HPDE6-E6E7 (cell line): Measurements from ENCODE around the gene GSTA3.
"Not testable (repeated sequence)": the region's sequence is repeated elsewhere in the genome, so short reads cannot be mapped to it uniquely, and the experiment has no call there.

Experiments used
- DNase-seq: peaks from one replicate; pipeline ENCODE4 v3.0.0; 2011; ENCODE audit warnings: missing footprints; ENCODE audit errors: extremely low spot score

The GSTA3 gene

GRCh38 chr6:52868240-52868639 is 41.3 kb downstream of the GSTA3 start:
- no peak for DNase-seq

DNA sequence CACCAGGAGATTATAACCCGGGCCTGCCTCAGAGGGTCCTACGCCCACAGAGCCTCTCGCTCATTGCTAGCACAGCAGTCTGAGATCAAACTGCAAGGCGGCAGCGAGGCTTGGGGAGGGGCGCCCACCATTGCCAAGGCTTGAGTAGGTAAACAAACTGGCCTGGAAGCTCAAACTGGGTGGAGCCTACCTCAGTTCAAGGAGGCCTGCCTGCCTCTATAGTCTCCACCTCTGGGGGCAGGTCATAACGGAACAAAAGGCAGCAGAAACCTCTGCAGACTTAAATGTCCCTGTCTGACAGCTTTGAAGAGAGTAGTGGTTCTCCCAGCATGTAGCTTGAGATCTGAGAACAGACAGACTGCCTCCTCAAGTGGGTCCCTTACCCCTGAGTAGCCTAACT is 48.3 kb downstream of the GSTA3 start:
- DNase-seq = not testable (repeated sequence)

- DNase-seq = no peak
Observed at GRCh38 chr6:52858416-52858815, 51.1 kb downstream of the GSTA3 start.

GRCh38 chr6:52856137-52856536 is 53.4 kb downstream of the GSTA3 start:
- DNase-seq = not testable (repeated sequence)

DNA sequence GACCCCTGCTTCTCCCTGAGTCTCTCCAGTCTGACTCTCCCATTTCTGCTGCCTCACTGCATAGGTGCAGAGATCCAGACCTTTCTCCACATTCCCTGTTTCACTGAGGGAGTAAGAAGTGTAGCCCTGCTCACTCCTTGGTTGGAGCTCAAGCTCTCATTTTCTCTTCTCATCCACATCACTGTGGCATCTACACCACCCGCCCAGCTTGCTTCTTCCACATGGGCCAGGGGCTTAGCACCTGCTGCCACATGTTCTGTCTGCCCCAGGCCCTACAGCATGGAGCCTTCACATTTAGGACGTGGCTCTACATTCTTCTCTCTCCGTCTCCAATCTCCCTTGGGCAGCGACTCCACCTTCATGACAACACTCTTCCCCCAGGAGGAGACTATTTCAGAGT is 60.4 kb downstream of the GSTA3 start:
- no peak for DNase-seq
